CMK (cell line): ENCODE results near the gene PTPRZ1.

Experiments used
- DNase-seq: peaks from one replicate; pipeline ENCODE4 v3.0.0-alpha.2; 2010; ENCODE audit warnings: low read depth

The PTPRZ1 gene

GRCh38 chr7:121891731-121892130 is 18.8 kb downstream of the PTPRZ1 start:
- no peak for DNase-seq

GRCh38 chr7:121901026-121901425 is 28.1 kb downstream of the PTPRZ1 start:
- no peak for DNase-seq

DNA sequence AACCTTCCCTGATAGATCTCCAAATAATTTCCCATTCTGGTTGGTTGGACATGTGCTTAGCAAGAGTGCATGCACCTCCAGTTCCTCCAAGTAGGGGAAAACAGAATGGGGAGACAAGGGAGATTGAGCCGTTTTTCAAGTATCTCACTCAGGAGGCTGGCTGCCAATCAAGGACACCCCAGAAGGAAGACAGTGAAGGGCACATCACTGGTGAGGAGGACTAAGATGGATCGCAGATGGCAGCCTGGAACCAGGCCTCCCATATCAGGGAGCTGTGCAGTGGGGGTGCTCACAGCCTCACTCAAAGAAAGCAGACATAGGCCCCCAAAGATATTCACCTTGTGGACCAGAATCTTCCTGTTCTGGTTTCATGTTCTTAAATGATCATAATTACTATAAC is 31.2 kb downstream of the PTPRZ1 start:
- DNase-seq = no peak

GRCh38 chr7:121908042-121908441 is 35.1 kb downstream of the PTPRZ1 start:
- DNase-seq = no peak

GRCh38 chr7:121909716-121910345 is 36.9 kb downstream of the PTPRZ1 start:
- DNase-seq = no peak

DNA sequence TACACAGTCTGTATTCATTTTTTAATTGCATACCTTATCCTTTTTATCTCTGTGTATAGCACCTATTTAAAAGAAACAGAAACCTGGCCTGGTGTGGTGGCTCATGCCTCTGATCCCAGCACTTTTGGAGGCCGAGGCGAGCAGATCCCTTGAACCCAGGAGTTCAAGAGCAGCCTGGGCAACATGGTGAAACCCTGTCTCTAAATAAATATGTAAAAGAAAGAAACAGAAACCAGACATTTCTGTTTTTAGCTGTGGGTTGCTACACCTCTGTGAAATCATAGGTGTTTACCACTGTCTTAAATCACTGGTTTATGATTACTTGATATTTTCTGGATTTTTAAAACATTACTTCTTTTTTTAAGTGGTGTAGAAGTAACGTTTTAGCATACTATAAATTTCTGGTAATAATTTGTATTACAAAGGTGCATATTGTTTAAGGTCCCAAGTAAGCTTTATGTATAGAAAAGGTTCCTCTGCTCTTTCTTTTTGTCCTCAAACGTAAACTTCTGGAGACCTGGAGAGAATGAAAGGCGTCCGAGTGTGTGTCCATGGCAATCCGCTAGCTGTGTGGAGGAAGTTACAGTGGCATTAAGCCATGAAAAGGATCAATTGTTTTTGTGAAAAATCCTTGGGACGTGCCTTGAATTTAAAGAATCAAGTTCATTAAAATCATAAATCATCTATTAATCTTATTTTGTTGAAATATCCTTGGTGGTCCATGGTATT is 41.1 kb downstream of the PTPRZ1 start:
- DNase-seq = no peak

- DNase-seq = no peak
Observed at GRCh38 chr7:121914676-121915279, 41.8 kb downstream of the PTPRZ1 start.

DNA sequence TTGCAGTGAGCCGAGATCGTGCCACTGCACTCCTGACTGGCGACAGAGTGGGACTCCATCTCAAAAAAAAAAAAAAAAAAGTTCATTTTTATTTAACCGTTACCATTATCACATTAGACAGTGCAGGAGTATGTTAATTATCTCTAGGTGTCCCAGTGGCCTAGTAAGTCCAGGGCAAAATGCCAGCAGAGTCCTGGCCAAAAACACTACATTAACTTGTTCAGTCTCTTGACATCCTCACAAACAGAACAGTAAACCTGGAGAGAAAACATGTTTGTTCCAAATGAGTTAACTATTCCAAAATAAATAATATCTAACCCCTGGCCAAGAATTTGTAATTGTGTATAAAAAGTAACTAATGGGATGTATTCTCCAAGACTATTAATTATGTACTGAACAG is 43.2 kb downstream of the PTPRZ1 start:
- DNase-seq = no peak

DNA sequence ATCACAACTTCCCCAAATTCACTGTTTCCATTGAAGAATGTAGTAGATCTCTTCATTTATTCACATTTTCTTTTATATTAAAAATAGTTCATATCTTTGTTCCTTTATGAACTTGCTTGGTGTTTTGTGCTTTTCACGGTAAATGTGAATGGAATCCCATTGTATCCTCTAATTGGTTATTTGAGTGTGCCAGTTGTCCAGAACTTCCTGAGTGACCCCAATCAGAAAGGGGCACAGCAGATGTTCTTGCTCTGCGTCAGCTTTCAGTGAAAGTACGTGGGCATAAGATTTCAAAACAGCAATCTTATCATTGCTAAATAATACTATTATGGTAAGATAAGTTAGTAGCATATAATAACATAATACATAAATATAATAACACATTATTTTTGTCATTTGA is 47.0 kb downstream of the PTPRZ1 start:
- DNase-seq = no peak

GRCh38 chr7:121924269-121925186 is 51.6 kb downstream of the PTPRZ1 start:
- DNase-seq = no peak

GRCh38 chr7:121931149-121931902 is 58.4 kb downstream of the PTPRZ1 start:
- no peak for DNase-seq

GRCh38 chr7:121932768-121933167 is 59.8 kb downstream of the PTPRZ1 start:
- no peak for DNase-seq

DNA sequence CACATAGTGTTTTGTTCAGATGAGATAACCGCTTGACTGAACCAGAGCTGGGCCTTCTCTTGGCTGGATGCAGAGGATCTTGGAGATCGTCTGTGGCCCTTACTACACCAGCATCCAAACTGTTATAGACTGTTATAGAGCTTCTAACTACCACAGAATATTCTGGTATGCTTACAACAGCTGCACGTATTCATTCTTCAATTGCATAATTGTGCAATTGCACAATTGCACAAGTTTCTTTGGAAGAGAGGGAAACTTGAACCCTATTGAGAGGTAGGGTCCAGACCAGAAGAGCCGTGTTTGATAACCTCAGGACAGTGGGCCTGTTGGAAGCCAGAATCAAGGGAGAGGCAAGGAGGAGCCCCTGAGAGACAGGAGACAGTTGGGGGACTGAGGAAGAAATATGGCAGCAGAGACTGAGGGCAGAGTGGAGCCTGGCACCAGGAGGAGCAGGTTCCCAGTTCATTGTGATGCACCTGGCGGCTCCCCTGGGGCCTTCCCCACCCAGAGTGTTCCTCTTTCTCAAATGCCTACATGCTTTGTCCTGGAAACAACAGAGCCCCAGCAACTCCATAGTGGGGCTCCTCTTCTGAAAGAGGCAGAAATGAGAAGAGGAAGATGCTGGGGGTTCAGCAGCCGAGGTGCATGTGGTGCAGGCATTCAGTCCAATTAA is 64.1 kb downstream of the PTPRZ1 start:
- DNase-seq = no peak

- DNase-seq = no peak
Observed at GRCh38 chr7:121938429-121938996, 65.6 kb downstream of the PTPRZ1 start.

DNA sequence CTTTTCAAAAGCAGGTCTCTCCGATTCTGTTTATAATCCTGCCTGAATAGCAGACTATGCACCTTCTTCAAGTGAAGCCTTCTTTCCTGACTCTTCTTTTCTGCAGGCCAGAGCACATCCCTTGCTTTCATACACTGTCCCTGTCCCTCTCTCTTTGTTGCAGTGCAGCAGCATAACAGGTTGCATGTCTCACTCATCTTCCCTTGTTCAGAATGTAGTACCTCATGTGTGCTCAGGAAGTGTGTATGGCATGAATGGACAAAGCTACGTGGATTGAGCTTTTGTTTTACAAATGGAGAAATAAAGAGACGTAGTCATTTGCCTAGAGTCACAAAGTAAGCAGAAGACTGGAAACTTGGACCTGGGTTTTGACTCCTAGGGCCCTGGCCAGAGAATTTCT is 68.0 kb downstream of the PTPRZ1 start:
- no peak for DNase-seq

DNA sequence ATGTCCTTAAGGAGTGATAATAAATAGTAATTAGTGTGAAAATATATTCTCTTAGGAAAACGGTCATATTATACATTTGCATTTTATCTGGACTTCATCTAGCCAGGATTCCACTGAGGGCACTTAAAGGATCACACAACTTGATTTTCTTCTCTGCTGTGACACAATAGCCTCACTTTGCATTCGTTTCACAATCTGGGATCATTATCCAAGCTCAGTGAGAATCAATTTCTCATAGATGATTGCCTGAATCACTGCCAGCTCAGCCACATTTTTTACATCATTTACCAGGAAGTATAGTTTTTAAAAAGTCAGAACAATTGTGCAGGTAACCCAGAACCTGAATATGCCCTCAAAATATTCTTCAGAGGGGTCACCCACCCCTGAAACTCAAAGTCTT is 68.9 kb downstream of the PTPRZ1 start:
- DNase-seq = no peak

GRCh38 chr7:121945066-121945465 is 72.1 kb downstream of the PTPRZ1 start:
- DNase-seq = no peak

- DNase-seq = no peak
Observed at GRCh38 chr7:121945480-121946236, 72.7 kb downstream of the PTPRZ1 start.

DNA sequence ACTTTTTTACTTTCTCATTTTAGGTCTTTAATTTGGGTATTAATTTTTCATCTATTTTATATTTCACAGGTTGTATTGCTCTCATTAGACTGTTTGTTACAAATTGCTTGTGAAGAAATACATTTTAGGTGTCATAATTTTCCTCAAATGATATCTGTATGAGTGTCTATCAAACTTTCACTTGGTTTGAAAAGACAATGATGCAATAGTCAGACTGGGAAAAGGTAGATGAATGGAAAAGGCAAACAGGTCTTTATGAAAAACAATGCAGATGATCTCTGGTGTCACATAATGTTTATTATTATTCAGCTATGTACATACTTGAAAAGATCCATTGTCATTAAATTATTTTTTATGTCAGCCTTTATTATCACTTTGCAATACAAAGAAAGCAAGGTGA is 80.2 kb downstream of the PTPRZ1 start:
- DNase-seq = no peak

DNA sequence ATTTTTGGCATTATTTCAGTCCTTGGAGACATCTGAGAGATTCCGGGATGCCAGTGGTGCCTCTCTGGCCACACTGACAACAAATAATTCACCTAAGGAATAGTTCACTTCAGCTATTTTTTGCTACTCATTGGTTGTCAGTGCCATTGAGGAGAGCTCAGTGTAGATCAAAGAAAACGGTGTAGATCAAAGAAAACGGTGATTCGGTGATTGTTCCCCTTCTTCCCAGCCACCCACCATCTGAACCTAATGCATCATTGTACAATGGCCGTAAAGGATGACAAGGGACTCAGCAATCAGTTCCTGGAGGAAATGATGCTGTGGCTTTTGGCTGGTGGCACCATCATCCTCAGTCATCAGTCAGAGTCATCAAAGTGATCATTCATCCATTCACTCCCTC is 80.6 kb downstream of the PTPRZ1 start:
- DNase-seq = no peak
